PC-3 (cell line): Measurements from ENCODE around the gene GPR176. TPM values are rescaled to one million over a fixed set of nuclear protein-coding genes. Genes with fewer than 3 reads are reported as not detected.

Experiments
- ATAC-seq: fragments of 200-7000 bp; cut with Tn5 transposase; 2 replicates; pipeline ENCODE4 v1.9.1; 2020; ENCODE audit warnings: mild to moderate bottlenecking, moderate library complexity
- BruUV-seq: library from RNA; stranded (reverse); fragments of 400-500 nt; replicated peaks from 2 replicates; lab custom pipeline; 2021; lab: Mats Ljungman, UMichigan
- CTCF ChIA-PET: fragments of 300-600 bp; sonication (Branson Sonifier 250); formaldehyde crosslinking; loops from one replicate; lab custom pipeline; 2022; ENCODE audit warnings: antibody characterized with exemption; lab: Charles Lee
- POLR2A ChIA-PET: fragments of 300-600 bp; sonication (Branson Sonifier 250); formaldehyde crosslinking; loops from one replicate; lab custom pipeline; 2022; ENCODE audit warnings: antibody characterized with exemption; ENCODE audit not compliant: unreplicated experiment; lab: Charles Lee
- DNase-seq: peaks from one replicate; pipeline ENCODE4 v3.0.0-alpha.2; 2015
- H2AFZ ChIP-seq: fragments of 300-600 bp; sonication (generic); 2 replicates; pipeline ENCODE4 v1.6.0; 2016; ENCODE audit warnings: antibody characterized with exemption, low read length
- H3F3A ChIP-seq: fragments of 300-600 bp; sonication (generic); one replicate; pipeline ENCODE4 v1.6.0; 2017; ENCODE audit warnings: antibody characterized with exemption, low read length, control low read depth, mild to moderate bottlenecking; ENCODE audit not compliant: unreplicated experiment
- H3K27ac ChIP-seq: fragments of 300-600 bp; sonication (generic); 2 replicates; pipeline ENCODE4 v1.5.1; 2016; ENCODE audit warnings: mild to moderate bottlenecking, low read length
- H3K27me3 ChIP-seq: fragments of 300-600 bp; sonication (generic); 2 replicates; pipeline ENCODE4 v1.6.1; 2016; ENCODE audit warnings: low read length, mixed read lengths
- H3K36me3 ChIP-seq: fragments of 300-600 bp; sonication (generic); 2 replicates; pipeline ENCODE4 v1.6.1; 2016; ENCODE audit warnings: low read depth, mixed run types, low read length, mixed read lengths
- H3K4me1 ChIP-seq: fragments of 300-600 bp; sonication (generic); 2 replicates; pipeline ENCODE4 v1.5.1; 2016; ENCODE audit warnings: low read length; ENCODE audit not compliant: insufficient read depth
- H3K4me2 ChIP-seq: fragments of 300-600 bp; sonication (generic); 2 replicates; pipeline ENCODE4 v1.6.0; 2016; ENCODE audit warnings: low read length
- H3K4me3 ChIP-seq: fragments of 300-600 bp; sonication (generic); 2 replicates; pipeline ENCODE4 v1.5.1; 2016; ENCODE audit warnings: mild to moderate bottlenecking, low read length, mixed read lengths
- H3K79me2 ChIP-seq: fragments of 300-600 bp; sonication (generic); 2 replicates; pipeline ENCODE4 v1.6.1; 2017; ENCODE audit warnings: low read length, mixed read lengths
- H3K9ac ChIP-seq: fragments of 300-600 bp; sonication (generic); 2 replicates; pipeline ENCODE4 v1.6.0; 2016; ENCODE audit warnings: mild to moderate bottlenecking, low read length
- H3K9me2 ChIP-seq: fragments of 300-600 bp; sonication (generic); replicated peaks from 2 replicates; pipeline ENCODE4 v1.6.1; 2016; ENCODE audit warnings: mixed run types, low read length, mixed read lengths
- H3K9me3 ChIP-seq: fragments of 300-600 bp; sonication (generic); 2 replicates; pipeline ENCODE4 v1.6.1; 2016; ENCODE audit warnings: low read length, mixed read lengths
- H4K20me1 ChIP-seq: fragments of 300-600 bp; sonication (generic); 2 replicates; pipeline ENCODE4 v1.6.1; 2016; ENCODE audit warnings: low read length, mixed read lengths
- EZH2 ChIP-seq: fragments of 300-600 bp; sonication (generic); IDR thresholded peaks from one replicate; pipeline ENCODE4 v1.6.1; 2017; ENCODE audit warnings: antibody characterized with exemption, mild to moderate bottlenecking, low read length; ENCODE audit not compliant: unreplicated experiment
- EZH2phosphoT487 ChIP-seq: fragments of 300-600 bp; sonication (generic); IDR thresholded peaks from 2 replicates; pipeline ENCODE4 v1.6.1; 2018; ENCODE audit warnings: mild to moderate bottlenecking, antibody characterized with exemption, low read length, borderline replicate concordance
- intact Hi-C: fragments of 100-400 bp; cut with micrococcal nuclease; formaldehyde crosslinking; loops from 2 replicates; pipeline ENCODE4 v1.9.0; 2023
- total RNA-seq: library from RNA; depleted of rRNA; stranded (reverse); fragments of >200 nt; gene quantifications from 2 replicates; pipeline ENCODE4 v1.2.3, GENCODE V29; 2014
- TF ChIP-seq, protein P1 (sequence below): fragments of 300-600 bp; sonication (generic); conservative IDR thresholded peaks from 2 replicates; pipeline ENCODE4 v1.5.1; 2017; ENCODE audit warnings: antibody characterized with exemption, low read depth, mild to moderate bottlenecking, low read length

GPR176 gene
- total RNA-seq, 1 experiment from 2014 or later, result 27.8 TPM

DNA sequence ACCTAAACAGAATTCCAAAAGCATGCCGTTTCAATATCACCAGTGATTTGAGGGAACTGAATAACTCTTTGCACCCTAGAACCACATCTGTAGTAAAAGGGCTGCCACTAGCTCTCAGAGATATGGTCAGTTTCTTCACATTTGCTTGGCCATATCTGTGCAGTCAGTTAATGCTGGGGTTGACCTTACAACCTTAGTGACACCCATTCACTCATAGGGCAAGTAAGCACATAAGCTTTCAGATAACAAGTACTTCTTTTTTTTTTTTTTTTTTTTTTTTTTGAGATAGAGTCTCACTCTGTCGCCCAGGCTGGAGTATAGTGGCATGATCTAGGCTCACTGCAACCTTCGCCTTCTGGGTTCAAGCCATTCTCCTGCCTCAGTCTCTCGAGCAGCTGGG, 117.0 kb downstream of the GPR176 start:
- Histone ChIP-seq H3K27ac (no peak overlapping the region), H3K4me2 (no peak overlapping the region), H3F3A (no peaks in the 10 kb centered on the region), H2AFZ (no peak overlapping the region), H3K9ac (no peak overlapping the region), H4K20me1 (no peaks in the 10 kb centered on the region), H3K27me3 (no peaks in the 10 kb centered on the region), H3K9me3 (no peaks in the 10 kb centered on the region), H3K36me3 (no peaks in the 10 kb centered on the region), H3K9me2 (no peaks in the 10 kb centered on the region), H3K4me1 (no peaks in the 10 kb centered on the region), H3K79me2 (no peaks in the 10 kb centered on the region), H3K4me3 (no peak overlapping the region)
- intact Hi-C loops, result loop anchor here (2.0 kb wide), 1 partner anchor 30 kb away; no protein-coding TSS in a partner anchor
- TF ChIP-seq, protein P1, sequence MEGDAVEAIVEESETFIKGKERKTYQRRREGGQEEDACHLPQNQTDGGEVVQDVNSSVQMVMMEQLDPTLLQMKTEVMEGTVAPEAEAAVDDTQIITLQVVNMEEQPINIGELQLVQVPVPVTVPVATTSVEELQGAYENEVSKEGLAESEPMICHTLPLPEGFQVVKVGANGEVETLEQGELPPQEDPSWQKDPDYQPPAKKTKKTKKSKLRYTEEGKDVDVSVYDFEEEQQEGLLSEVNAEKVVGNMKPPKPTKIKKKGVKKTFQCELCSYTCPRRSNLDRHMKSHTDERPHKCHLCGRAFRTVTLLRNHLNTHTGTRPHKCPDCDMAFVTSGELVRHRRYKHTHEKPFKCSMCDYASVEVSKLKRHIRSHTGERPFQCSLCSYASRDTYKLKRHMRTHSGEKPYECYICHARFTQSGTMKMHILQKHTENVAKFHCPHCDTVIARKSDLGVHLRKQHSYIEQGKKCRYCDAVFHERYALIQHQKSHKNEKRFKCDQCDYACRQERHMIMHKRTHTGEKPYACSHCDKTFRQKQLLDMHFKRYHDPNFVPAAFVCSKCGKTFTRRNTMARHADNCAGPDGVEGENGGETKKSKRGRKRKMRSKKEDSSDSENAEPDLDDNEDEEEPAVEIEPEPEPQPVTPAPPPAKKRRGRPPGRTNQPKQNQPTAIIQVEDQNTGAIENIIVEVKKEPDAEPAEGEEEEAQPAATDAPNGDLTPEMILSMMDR, result no peak
- TF ChIP-seq EZH2phosphoT487, result no peak
- no peak for TF ChIP-seq EZH2
- ATAC-seq, result no peak
- CTCF ChIA-PET, result interaction anchor here (1.0 kb wide), 1 partner anchor 71 kb away, joined by 4 read pairs; no protein-coding TSS in a partner anchor
- POLR2A ChIA-PET, result no interaction called here
- no TSS peak for BruUV-seq
- no peak for DNase-seq

DNA sequence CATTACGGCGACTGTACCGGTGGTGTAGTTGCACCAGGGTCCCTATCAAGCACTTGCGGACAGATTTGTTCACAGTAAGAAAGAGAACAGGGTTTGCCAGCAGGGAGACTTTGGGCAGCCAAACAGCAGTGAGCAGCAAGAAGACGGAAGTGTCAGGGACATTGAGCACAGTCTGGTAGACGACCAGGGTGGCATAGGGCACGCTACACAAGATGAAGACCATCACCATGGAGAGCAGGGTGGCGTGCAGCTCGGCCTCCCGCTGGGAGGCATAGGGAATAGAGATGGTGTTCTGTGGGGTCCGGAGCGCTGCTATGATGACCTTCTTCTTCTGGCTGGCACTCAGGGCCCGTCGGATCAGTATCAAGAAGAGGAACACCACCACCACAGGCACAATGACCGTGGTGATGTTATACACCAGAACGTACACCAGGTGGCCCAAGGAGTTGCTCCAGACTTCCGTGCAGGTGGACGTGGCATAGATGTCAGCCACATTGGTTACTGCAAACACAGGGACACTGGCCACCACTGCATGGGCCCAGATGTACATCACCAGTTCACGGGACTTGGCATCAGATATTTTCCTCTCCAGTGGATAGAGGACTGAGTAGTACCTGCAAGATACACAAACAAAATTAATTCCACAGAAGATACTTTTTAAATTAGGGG, 118.3 kb downstream of the GPR176 start:
- peak; percentile 65 for DNase-seq
- CTCF ChIA-PET, result interaction anchor here (1.0 kb wide), 1 partner anchor 73 kb away, joined by 4 read pairs; no protein-coding TSS in a partner anchor
- Histone ChIP-seq H3K4me2 (no peak overlapping the region), H3K36me3 (no peaks in the 10 kb centered on the region), H3F3A (no peaks in the 10 kb centered on the region), H3K9ac (no peak overlapping the region), H3K27me3 (no peaks in the 10 kb centered on the region), H4K20me1 (no peaks in the 10 kb centered on the region), H3K27ac (no peak overlapping the region), H3K9me2 (no peaks in the 10 kb centered on the region), H3K9me3 (no peaks in the 10 kb centered on the region), H3K4me3 (no peak overlapping the region), H3K79me2 (no peaks in the 10 kb centered on the region), H3K4me1 (no peaks in the 10 kb centered on the region), H2AFZ (0 out of 2 replicates have a peak overlapping the region, but pooled peaks have one; percentile 50)
- BruUV-seq, result no TSS peak
- intact Hi-C loops, result loop anchor here (1.0 to 2.0 kb wide), 3 partner anchors 31 to 130 kb away; no protein-coding TSS in a partner anchor
- TF ChIP-seq, protein P1, result peak; percentile 74
- no peak for TF ChIP-seq EZH2phosphoT487
- peak; percentile 81 for ATAC-seq
- POLR2A ChIA-PET, result no interaction called here

DNA sequence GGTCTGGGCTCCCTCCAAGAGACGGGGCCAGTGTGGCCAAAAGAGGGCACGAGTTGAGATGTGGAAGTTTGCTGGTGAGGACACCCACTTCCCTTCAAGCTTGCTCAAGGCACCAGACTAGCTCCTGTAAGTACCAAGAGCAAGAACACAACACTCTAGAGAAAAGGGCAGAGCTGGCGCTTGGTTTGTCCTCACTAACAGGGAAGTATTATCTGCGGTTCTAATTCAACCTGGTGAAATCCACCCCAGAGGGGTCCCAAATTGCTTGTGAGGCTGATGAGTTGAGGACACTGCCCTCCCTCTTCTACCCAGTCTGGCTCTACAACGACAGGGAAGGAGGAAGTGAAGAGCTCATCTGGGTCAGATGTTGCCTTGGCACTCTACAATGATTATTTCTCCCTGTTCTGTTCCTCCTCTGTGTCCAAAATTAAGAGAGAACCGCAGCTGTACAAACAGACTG, 120.5 kb downstream of the GPR176 start:
- no peaks in the 10 kb centered on the region for H3K27me3 ChIP-seq
- H3K9me2 ChIP-seq, result no peaks in the 10 kb centered on the region
- ATAC-seq, result no peak
- no peak overlapping the region for H3K9ac ChIP-seq
- H2AFZ ChIP-seq, result no peak overlapping the region
- no peak overlapping the region for H3K4me3 ChIP-seq
- no peak overlapping the region for H3K4me2 ChIP-seq
- no peaks in the 10 kb centered on the region for H4K20me1 ChIP-seq
- no peaks in the 10 kb centered on the region for H3K9me3 ChIP-seq
- no peaks in the 10 kb centered on the region for H3K79me2 ChIP-seq
- no peaks in the 10 kb centered on the region for H3K36me3 ChIP-seq
- no peaks in the 10 kb centered on the region for H3K4me1 ChIP-seq
- CTCF ChIA-PET, result no interaction called here
- no peak for DNase-seq
- TF ChIP-seq EZH2phosphoT487, result no peak
- TF ChIP-seq EZH2, result no peak
- TF ChIP-seq, protein P1, result no peak
- no peaks in the 10 kb centered on the region for H3F3A ChIP-seq
- TSS peak; percentile 10 for BruUV-seq
- POLR2A ChIA-PET, result interaction anchor here (0.6 kb wide), 1 partner anchor 14 kb away, joined by 4 read pairs; no protein-coding TSS in a partner anchor
- H3K27ac ChIP-seq, result no peak overlapping the region
- intact Hi-C loops, result no loop called here
